Erythroblast (primary cell): Measurements from ENCODE around the gene HTRA3.

Experiments used
- GATA1 ChIP-seq: IDR thresholded peaks from 2 replicates; pipeline ENCODE4 v1.6.1; 2011; ENCODE audit warnings: low read depth, mild to moderate bottlenecking, control low read depth, low read length, moderate library complexity
- POLR2A ChIP-seq: IDR thresholded peaks from 2 replicates; pipeline ENCODE4 v1.6.1; 2011; ENCODE audit warnings: mild to moderate bottlenecking, low read length

DNA sequence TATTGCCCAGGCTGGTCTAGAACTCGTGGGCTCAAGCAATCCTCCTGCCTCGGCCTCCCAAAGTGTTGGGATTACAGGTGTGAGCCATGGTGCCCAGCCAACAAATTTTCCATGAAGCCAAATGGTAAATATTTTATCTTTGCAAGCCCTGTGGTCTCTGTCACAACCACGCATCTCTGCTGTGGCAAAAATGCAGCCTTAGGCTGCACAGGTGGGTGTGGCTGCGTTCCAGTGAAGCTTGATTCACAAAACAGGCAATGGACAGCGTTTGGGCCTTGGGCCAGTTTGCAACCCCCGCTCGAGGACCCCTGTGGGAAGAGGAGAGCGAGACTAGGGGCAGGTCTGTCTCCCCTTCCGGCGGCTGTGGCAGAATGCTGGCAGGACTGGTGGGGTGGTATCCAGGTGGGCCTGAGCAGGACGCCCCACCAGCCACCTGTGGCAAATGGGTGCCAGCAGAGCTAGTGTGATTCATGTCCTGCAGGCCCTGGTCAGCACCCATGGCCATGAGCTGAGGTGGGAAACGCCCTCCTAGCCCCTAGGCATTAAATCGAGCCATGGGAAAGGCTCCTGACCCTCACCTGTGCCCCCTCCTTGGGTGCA is 19.7 kb downstream of the HTRA3 start:
- TF ChIP-seq POLR2A (no peak), GATA1 (no peak)
